Lower lobe of right lung (tissue), 2 donors: Measurements from ENCODE around the gene BTBD3. TPM values are rescaled to one million over a fixed set of nuclear protein-coding genes. Genes with fewer than 3 reads are reported as not detected.

Experiments
- ATAC-seq, 2 donors: fragments of 200-7000 bp; cut with Tn5 transposase; one replicate each; pipeline ENCODE4 v1.9.1; 2020 to 2022; ENCODE audit warnings: mild to moderate bottlenecking in 2 of 2, moderate library complexity in 2 of 2
- DNase-seq: peaks from one replicate; pipeline ENCODE4 v3.0.0-alpha.2; 2020
- H3K27ac ChIP-seq: fragments of 200-600 bp; one replicate; pipeline ENCODE4 v1.8.0; 2022
- H3K27me3 ChIP-seq: fragments of 200-600 bp; one replicate; pipeline ENCODE4 v1.8.0; 2022; ENCODE audit warnings: low read depth
- H3K36me3 ChIP-seq: fragments of 200-600 bp; one replicate; pipeline ENCODE4 v1.8.0; 2022; ENCODE audit warnings: mild to moderate bottlenecking
- H3K4me1 ChIP-seq: fragments of 200-600 bp; one replicate; pipeline ENCODE4 v1.8.0; 2022
- H3K4me3 ChIP-seq: fragments of 200-600 bp; one replicate; pipeline ENCODE4 v1.8.0; 2022; ENCODE audit warnings: mild to moderate bottlenecking
- H3K9me3 ChIP-seq: fragments of 200-600 bp; one replicate; pipeline ENCODE4 v1.8.0; 2022
- intact Hi-C: fragments of 100-400 bp; cut with DNase I; formaldehyde crosslinking; loops from one replicate; pipeline ENCODE4 v1.11.0; 2022
- total RNA-seq: library from RNA; stranded (reverse); fragmentation: NEBNext Ultra II Directional; extraction: Animal tissue kit (Norgen Biotek cat#: 25700); gene quantifications from one replicate; pipeline ENCODE4 v1.2.1, GENCODE V29; 2021
- TF ChIP-seq, protein P1 (sequence below): fragments of 200-600 bp; IDR thresholded peaks from one replicate; pipeline ENCODE4 v1.8.0; 2022; ENCODE audit warnings: antibody characterized with exemption, mild to moderate bottlenecking
- donor health status: DM: no; HTN: yes; CAD: no; lungs with severe emphysema.

The BTBD3 gene
- total RNA-seq, 1 donor from 2014 or later: 37.0 TPM

DNA sequence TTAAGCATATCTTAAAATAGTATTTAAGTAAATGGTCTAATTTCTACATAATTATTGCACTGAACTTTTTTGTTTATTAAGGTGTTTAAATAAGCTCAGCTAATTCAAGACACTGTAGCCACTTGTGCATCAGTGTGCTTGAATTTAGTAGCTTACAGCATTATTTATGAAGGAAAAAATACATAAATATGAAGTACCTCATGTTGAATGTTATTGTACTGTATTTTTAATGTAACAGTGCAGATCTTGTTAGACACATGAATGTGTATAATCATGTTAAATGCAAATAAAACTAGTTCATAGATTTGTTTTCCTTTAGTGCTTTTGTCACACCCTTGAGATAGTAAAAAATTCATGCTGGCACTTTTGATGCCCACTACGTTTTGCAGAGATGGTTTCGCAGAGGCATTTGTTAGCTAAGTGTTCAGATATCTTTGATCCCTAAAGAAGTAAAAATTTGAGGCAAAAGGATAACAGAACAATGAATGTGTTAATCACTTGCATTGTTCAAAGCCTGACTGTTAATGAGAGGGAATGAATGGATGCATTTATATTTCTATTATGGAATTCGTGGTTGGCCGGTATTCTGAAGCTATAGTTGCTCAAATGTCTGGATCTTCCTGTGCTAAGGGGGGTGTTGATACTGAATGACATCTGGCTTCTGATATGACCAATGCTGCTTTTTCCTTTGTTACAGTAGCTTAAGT lies 8.8 kb downstream of the BTBD3 start:
- H3K27ac ChIP-seq: no peak overlapping the region
- H3K9me3 ChIP-seq: no peaks in the 10 kb centered on the region
- ATAC-seq: no peak
- no peaks in the 10 kb centered on the region for H3K4me1 ChIP-seq
- TF ChIP-seq, protein P1, sequence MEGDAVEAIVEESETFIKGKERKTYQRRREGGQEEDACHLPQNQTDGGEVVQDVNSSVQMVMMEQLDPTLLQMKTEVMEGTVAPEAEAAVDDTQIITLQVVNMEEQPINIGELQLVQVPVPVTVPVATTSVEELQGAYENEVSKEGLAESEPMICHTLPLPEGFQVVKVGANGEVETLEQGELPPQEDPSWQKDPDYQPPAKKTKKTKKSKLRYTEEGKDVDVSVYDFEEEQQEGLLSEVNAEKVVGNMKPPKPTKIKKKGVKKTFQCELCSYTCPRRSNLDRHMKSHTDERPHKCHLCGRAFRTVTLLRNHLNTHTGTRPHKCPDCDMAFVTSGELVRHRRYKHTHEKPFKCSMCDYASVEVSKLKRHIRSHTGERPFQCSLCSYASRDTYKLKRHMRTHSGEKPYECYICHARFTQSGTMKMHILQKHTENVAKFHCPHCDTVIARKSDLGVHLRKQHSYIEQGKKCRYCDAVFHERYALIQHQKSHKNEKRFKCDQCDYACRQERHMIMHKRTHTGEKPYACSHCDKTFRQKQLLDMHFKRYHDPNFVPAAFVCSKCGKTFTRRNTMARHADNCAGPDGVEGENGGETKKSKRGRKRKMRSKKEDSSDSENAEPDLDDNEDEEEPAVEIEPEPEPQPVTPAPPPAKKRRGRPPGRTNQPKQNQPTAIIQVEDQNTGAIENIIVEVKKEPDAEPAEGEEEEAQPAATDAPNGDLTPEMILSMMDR: no peak
- peaks cover 28% of the 10 kb centered on the region for H3K36me3 ChIP-seq
- no peaks in the 10 kb centered on the region for H3K27me3 ChIP-seq
- intact Hi-C loops: no loop called here
- no peak for DNase-seq
- no peak overlapping the region for H3K4me3 ChIP-seq

GRCh38 chr20:11929947-11930346 lies 12.3 kb downstream of the BTBD3 start:
- intact Hi-C loops: no loop called here
- DNase-seq (no peak), ATAC-seq (no peak)
- Histone ChIP-seq H3K36me3 (peaks cover 12% of the 10 kb centered on the region), H3K4me1 (no peaks in the 10 kb centered on the region), H3K27me3 (no peaks in the 10 kb centered on the region), H3K27ac (no peak overlapping the region), H3K9me3 (no peaks in the 10 kb centered on the region), H3K4me3 (no peak overlapping the region)
- TF ChIP-seq, protein P1: no peak

DNA sequence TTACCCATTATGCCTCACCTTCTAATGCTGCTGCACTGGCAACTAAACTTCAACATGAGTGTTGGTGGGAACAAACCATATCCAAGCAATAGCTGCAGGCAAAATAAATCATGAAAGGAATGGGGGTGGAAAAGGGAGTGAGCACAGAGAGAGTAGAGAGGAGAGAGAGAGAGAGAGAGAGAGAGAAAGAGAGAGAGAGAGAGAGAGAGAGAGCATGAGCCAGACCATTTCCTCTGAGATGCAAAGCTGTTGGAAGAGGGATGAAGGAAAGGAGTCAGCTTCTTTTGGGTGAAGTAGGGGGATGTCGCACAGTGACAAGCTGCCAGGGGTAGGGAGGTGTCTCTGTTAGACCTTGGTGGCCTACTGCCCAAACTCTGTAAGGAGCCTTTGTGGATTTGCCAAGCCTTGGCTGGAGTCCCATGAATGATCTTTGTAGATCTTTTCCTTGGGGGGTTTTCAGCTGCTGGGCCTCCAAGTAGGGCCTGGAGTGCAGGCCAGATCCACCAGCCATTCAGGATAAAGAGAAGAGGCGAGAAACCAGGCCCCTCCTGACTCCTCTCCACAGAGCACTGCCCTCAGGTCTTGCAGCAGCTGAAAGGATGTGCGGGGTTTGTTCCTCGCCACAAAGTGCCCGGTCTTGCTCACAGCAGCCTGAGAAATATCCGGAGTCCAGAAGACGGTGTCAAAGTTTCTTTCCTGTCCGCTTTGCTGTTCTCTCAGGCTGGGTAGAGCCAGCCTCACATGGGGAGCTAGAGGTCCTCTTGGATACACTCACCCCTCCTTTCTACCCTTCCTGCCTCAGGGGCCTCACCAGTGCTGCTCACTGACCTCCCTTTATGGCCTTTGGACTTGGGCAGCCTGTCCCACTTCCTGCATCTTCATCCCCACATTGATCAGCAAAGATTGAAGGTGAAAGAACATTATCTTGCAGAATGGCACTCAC lies 17.8 kb downstream of the BTBD3 start:
- H3K4me3 ChIP-seq: no peak overlapping the region
- intact Hi-C loops: no loop called here
- DNase-seq: no peak
- no peaks in the 10 kb centered on the region for H3K36me3 ChIP-seq
- no peaks in the 10 kb centered on the region for H3K9me3 ChIP-seq
- H3K27me3 ChIP-seq: no peaks in the 10 kb centered on the region
- no peak for ATAC-seq
- H3K4me1 ChIP-seq: no peaks in the 10 kb centered on the region
- TF ChIP-seq, protein P1: no peak
- H3K27ac ChIP-seq: no peak overlapping the region

- Histone ChIP-seq H3K4me1 (no peaks in the 10 kb centered on the region), H3K9me3 (no peaks in the 10 kb centered on the region), H3K27ac (no peak overlapping the region), H3K27me3 (no peaks in the 10 kb centered on the region), H3K36me3 (no peaks in the 10 kb centered on the region), H3K4me3 (no peak overlapping the region)
- ATAC-seq: no peak
- intact Hi-C loops: no loop called here
- no peak for DNase-seq
- TF ChIP-seq, protein P1: no peak
These were observed 18.5 kb downstream of the BTBD3 start for GRCh38 chr20:11936157-11936556.

GRCh38 chr20:11937230-11937629 lies 19.5 kb downstream of the BTBD3 start:
- no peak overlapping the region for H3K4me3 ChIP-seq
- DNase-seq: no peak
- no peak overlapping the region for H3K27ac ChIP-seq
- TF ChIP-seq, protein P1: no peak
- ATAC-seq: no peak
- intact Hi-C loops: no loop called here
- no peaks in the 10 kb centered on the region for H3K27me3 ChIP-seq
- no peaks in the 10 kb centered on the region for H3K9me3 ChIP-seq
- no peaks in the 10 kb centered on the region for H3K4me1 ChIP-seq
- H3K36me3 ChIP-seq: no peaks in the 10 kb centered on the region
